HG03354 (cell line): ENCODE measurements around the gene WNK2.
"Not testable (repeated sequence)": the region's sequence is repeated elsewhere in the genome, so short reads cannot be mapped to it uniquely, and the experiment has no call there.

Source experiments
- ATAC-seq: cut with Tn5 transposase; IDR thresholded peaks from one replicate; pipeline ENCODE4 v1.9.1; 2021; ENCODE audit warnings: mild to moderate bottlenecking; ENCODE audit not compliant: unreplicated experiment, poor library complexity, severe bottlenecking

Gene WNK2

GRCh38 chr9:93183663-93184431, at the start of gene WNK2:
Gene WNK2 (plus strand): TSS chr9:93184139. CDS start chr9:93184930, 791 bp downstream.
- ATAC-seq: no peak

- peak; percentile 1 for ATAC-seq
Measured at GRCh38 chr9:93134740-93135444, 49.0 kb upstream of the WNK2 start.

GRCh38 chr9:93136011-93136440, 47.9 kb upstream of the WNK2 start:
- ATAC-seq: no peak

- no peak for ATAC-seq
Measured at GRCh38 chr9:93137362-93137761, 46.6 kb upstream of the WNK2 start.

- no peak for ATAC-seq
Measured at GRCh38 chr9:93138171-93138764, 45.7 kb upstream of the WNK2 start.

GRCh38 chr9:93139365-93140182, 44.4 kb upstream of the WNK2 start:
- ATAC-seq: no peak

- ATAC-seq: no peak
Measured at GRCh38 chr9:93141771-93142483, 42.0 kb upstream of the WNK2 start.

GRCh38 chr9:93143830-93144530, 40.0 kb upstream of the WNK2 start:
- no peak for ATAC-seq

- not testable (repeated sequence) for ATAC-seq
Measured at GRCh38 chr9:93146696-93147095, 37.2 kb upstream of the WNK2 start.

GRCh38 chr9:93147632-93148031, 36.3 kb upstream of the WNK2 start:
- ATAC-seq: no peak

- ATAC-seq: no peak
Measured at GRCh38 chr9:93148721-93149120, 35.2 kb upstream of the WNK2 start.

GRCh38 chr9:93149361-93149760, 34.6 kb upstream of the WNK2 start:
- ATAC-seq: no peak

GRCh38 chr9:93151097-93151784, 32.7 kb upstream of the WNK2 start:
- no peak for ATAC-seq

- ATAC-seq: no peak
Measured at GRCh38 chr9:93154293-93154903, 29.5 kb upstream of the WNK2 start.

GRCh38 chr9:93155716-93156474, 28.0 kb upstream of the WNK2 start:
- no peak for ATAC-seq

GRCh38 chr9:93156475-93157008, 27.4 kb upstream of the WNK2 start:
- no peak for ATAC-seq
